ENCODE measurements around the gene NOS3.

GRCh38 chr7:151034312-151035025 lies 43.7 kb downstream of the NOS3 start:
- TF ChIP-seq CTCF (IDR thresholded peaks at IDR 0.05) (no peak), POLR2A (IDR thresholded peaks at IDR 0.05) (no peak)
